KMS-11 (cell line): ENCODE data around the gene IL10RA.

ENCODE experiments used
- H2AFZ ChIP-seq: fragments of 200-600 bp; sonication (generic); 2 replicates; pipeline ENCODE4 v1.6.1; 2016; ENCODE audit warnings: antibody characterized with exemption, mixed run types, low read depth
- H3K27ac ChIP-seq: fragments of 200-600 bp; sonication (generic); 2 replicates; pipeline ENCODE4 v1.6.1; 2016; ENCODE audit warnings: mild to moderate bottlenecking, mixed run types
- H3K27me3 ChIP-seq: fragments of 200-600 bp; sonication (generic); 2 replicates; pipeline ENCODE4 v1.6.1; 2017; ENCODE audit warnings: mild to moderate bottlenecking, low read depth, mixed run types, moderate library complexity; ENCODE audit not compliant: insufficient read depth
- H3K36me3 ChIP-seq: fragments of 200-600 bp; sonication (generic); 2 replicates; pipeline ENCODE4 v1.6.1; 2017; ENCODE audit warnings: mild to moderate bottlenecking, mixed run types; ENCODE audit not compliant: insufficient read depth
- H3K4me1 ChIP-seq: fragments of 200-600 bp; sonication (generic); 2 replicates; pipeline ENCODE4 v1.6.1; 2016; ENCODE audit warnings: mild to moderate bottlenecking, low read depth, mixed run types; ENCODE audit not compliant: poor library complexity, severe bottlenecking
- H3K4me2 ChIP-seq: fragments of 200-600 bp; sonication (generic); 2 replicates; pipeline ENCODE4 v1.7.0; 2016; ENCODE audit warnings: mild to moderate bottlenecking, mixed run types
- H3K4me3 ChIP-seq: fragments of 200-600 bp; sonication (generic); IDR thresholded peaks from 2 replicates; pipeline ENCODE4 v1.6.1; 2017; ENCODE audit warnings: low read depth, low read length, mixed read lengths; ENCODE audit not compliant: insufficient read depth
- H3K79me2 ChIP-seq: fragments of 200-600 bp; sonication (generic); 2 replicates; pipeline ENCODE4 v1.6.1; 2016; ENCODE audit warnings: low read depth, mixed run types; ENCODE audit not compliant: insufficient read depth
- H3K9ac ChIP-seq: fragments of 200-600 bp; sonication (generic); 2 replicates; pipeline ENCODE4 v1.6.1; 2016; ENCODE audit warnings: mild to moderate bottlenecking, mixed run types
- H4K20me1 ChIP-seq: fragments of 200-600 bp; sonication (generic); 2 replicates; pipeline ENCODE4 v1.6.1; 2016; ENCODE audit warnings: mild to moderate bottlenecking, mixed run types; ENCODE audit not compliant: insufficient read depth
- CTCF ChIP-seq: fragments of 200-600 bp; sonication (generic); conservative IDR thresholded peaks from 2 replicates; pipeline ENCODE4 v1.6.1; 2017; ENCODE audit warnings: low read depth, mild to moderate bottlenecking, antibody characterized with exemption, low read length, moderate library complexity, mixed read lengths

The IL10RA gene

DNA sequence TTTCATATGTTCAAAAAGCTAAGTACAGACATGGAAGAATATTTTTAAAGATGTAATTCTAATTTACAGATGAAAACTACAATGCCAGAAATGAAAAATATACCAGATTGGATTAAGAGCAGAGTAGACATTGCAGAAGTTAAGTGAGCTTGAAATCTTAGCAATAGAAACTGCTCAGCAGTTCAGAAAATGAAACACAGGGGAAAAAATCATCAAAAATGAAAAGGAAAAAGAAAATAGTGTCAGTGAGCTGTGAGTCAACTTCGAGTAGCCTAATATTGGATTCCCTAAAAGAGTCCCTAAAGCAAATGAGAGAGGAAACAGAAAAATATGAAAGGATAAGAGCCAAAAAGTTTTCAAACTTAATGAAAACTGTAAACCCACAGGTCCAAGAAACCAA, 25.8 kb upstream of the IL10RA start:
- TF ChIP-seq CTCF: no peak
- Histone ChIP-seq H3K4me3 (no peak overlapping the region), H3K4me2 (no peak overlapping the region), H4K20me1 (no peaks in the 10 kb centered on the region), H3K9ac (no peak overlapping the region), H3K4me1 (no peaks in the 10 kb centered on the region), H3K79me2 (no peaks in the 10 kb centered on the region), H3K27me3 (no peaks in the 10 kb centered on the region), H3K27ac (no peak overlapping the region), H3K36me3 (no peaks in the 10 kb centered on the region), H2AFZ (no peak overlapping the region)

GRCh38 chr11:117961896-117962295, 24.3 kb upstream of the IL10RA start:
- no peak for TF ChIP-seq CTCF
- H3K27ac ChIP-seq: no peak overlapping the region

DNA sequence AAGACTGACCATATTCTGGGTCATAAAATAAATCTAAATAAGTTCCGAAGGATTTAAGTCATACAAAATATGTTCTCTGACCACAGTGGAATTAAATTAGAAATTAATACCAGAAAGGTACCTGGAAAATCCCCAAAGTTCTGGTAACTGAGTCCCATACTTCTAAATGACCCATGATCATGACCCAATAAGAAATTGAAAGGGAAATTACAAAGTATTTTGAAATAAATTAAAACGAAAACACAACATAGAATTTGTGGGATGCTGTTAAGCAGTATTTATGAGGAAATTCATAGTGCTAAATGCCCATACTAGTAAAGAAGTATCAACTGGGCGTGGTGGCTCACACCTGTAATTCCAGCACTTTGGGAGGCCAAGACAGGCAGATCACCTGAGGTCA, 23.4 kb upstream of the IL10RA start:
- Histone ChIP-seq H2AFZ (no peak overlapping the region), H3K9ac (no peak overlapping the region), H3K4me3 (no peak overlapping the region), H3K36me3 (no peaks in the 10 kb centered on the region), H3K4me2 (no peak overlapping the region), H4K20me1 (no peaks in the 10 kb centered on the region), H3K79me2 (no peaks in the 10 kb centered on the region), H3K27ac (no peak overlapping the region), H3K27me3 (no peaks in the 10 kb centered on the region), H3K4me1 (no peaks in the 10 kb centered on the region)
- TF ChIP-seq CTCF: no peak

More at GRCh38 chr11:117961896-117962295, 24.3 kb upstream of the IL10RA start:
- Histone ChIP-seq H3K9ac (no peak overlapping the region), H3K79me2 (no peaks in the 10 kb centered on the region), H3K4me1 (no peaks in the 10 kb centered on the region), H3K36me3 (no peaks in the 10 kb centered on the region), H3K4me3 (no peak overlapping the region), H2AFZ (no peak overlapping the region), H3K4me2 (no peak overlapping the region), H4K20me1 (no peaks in the 10 kb centered on the region), H3K27me3 (no peaks in the 10 kb centered on the region)

DNA sequence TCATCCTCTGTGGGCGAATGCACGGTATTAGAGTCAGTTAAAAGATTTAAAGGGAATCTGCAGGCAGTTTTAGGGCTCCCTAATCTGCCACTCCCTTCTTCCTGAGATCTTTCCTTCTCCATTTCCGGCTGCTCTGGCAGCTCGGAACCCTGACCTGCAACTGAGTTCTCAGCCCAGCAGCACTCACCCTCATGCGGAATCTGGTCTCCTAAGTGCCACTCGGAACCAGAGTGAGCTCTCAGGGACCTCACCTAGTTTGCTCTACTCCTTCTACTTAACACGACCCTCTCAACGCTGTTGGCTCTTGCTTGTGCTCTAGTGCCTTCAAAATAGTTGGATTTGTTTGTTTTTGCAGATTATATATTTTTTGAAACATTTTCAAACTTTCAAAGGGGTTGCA, 19.3 kb upstream of the IL10RA start:
- no peak for TF ChIP-seq CTCF
- H3K4me2 ChIP-seq: no peak overlapping the region
- H3K9ac ChIP-seq: no peak overlapping the region
- H3K27ac ChIP-seq: no peak overlapping the region
- no peaks in the 10 kb centered on the region for H3K27me3 ChIP-seq
- no peaks in the 10 kb centered on the region for H3K79me2 ChIP-seq
- H3K4me1 ChIP-seq: peaks cover 8% of the 10 kb centered on the region
- no peak overlapping the region for H2AFZ ChIP-seq
- H3K36me3 ChIP-seq: no peaks in the 10 kb centered on the region
- no peaks in the 10 kb centered on the region for H4K20me1 ChIP-seq
- H3K4me3 ChIP-seq: no peak overlapping the region
